OCI-LY3 (cell line): ENCODE measurements around the gene GLMN.

ENCODE experiments used
- H2AFZ ChIP-seq: fragments of 200-600, 300-600 bp; shearing (Covaris generic); 2 replicates; pipeline ENCODE4 v1.6.0; 2014; ENCODE audit warnings: antibody characterized with exemption, low read depth, low read length
- H3K27ac ChIP-seq: fragments of 200-600, 300-600 bp; sonication (generic); 2 replicates; pipeline ENCODE4 v1.5.1; 2014; ENCODE audit warnings: mild to moderate bottlenecking, low read length, moderate library complexity, mixed read lengths
- H3K27me3 ChIP-seq: fragments of 200-600, 300-600 bp; sonication (generic); 2 replicates; pipeline ENCODE4 v1.6.1; 2014; ENCODE audit warnings: low read depth, low read length, mixed read lengths
- H3K36me3 ChIP-seq: fragments of 200-600, 300-600 bp; sonication (generic); replicated peaks from 2 replicates; pipeline ENCODE3; 2014; ENCODE audit warnings: low read depth, low read length, mixed read lengths
- H3K4me1 ChIP-seq: fragments of 300-600, 200-600 bp; sonication (generic); 2 replicates; pipeline ENCODE4 v1.6.1; 2014; ENCODE audit warnings: low read length, mixed read lengths
- H3K4me2 ChIP-seq: fragments of 200-600, 300-600 bp; sonication (generic); 2 replicates; pipeline ENCODE4 v1.6.1; 2014; ENCODE audit warnings: low read length, mixed read lengths
- H3K4me3 ChIP-seq: fragments of 300-600, 200-600 bp; sonication (generic); 2 replicates; pipeline ENCODE4 v1.5.1; 2014; ENCODE audit warnings: antibody characterized with exemption, mild to moderate bottlenecking, low read length, moderate library complexity
- H3K79me2 ChIP-seq: fragments of 300-600, 200-600 bp; shearing (Covaris generic); 2 replicates; pipeline ENCODE4 v1.6.1; 2014; ENCODE audit warnings: mild to moderate bottlenecking, low read length, mixed read lengths
- H3K9ac ChIP-seq: fragments of 300-600, 200-600 bp; shearing (Covaris generic); 2 replicates; pipeline ENCODE4 v1.6.0; 2014; ENCODE audit warnings: mild to moderate bottlenecking, low read length, moderate library complexity
- H3K9me3 ChIP-seq: fragments of 200-600, 300-600 bp; shearing (Covaris generic); 2 replicates; pipeline ENCODE4 v1.6.1; 2014; ENCODE audit warnings: low read length, mixed read lengths; ENCODE audit not compliant: insufficient read depth
- H4K20me1 ChIP-seq: fragments of 200-600, 300-600 bp; sonication (generic); 2 replicates; pipeline ENCODE4 v1.6.1; 2016; ENCODE audit warnings: low read length, mixed read lengths; ENCODE audit not compliant: insufficient read depth
- CTCF ChIP-seq: fragments of 200-600, 300-600 bp; sonication (generic); IDR thresholded peaks from 2 replicates; pipeline ENCODE4 v1.5.1; 2014; ENCODE audit warnings: antibody characterized with exemption, low read length, low read depth
- EZH2phosphoT487 ChIP-seq: fragments of 200-600 bp; shearing (Covaris generic); IDR thresholded peaks from 2 replicates; pipeline ENCODE4 v1.6.1; 2018; ENCODE audit warnings: antibody characterized with exemption, mixed run types, low read depth

GLMN gene

GRCh38 chr1:92277105-92277723 is 21.6 kb downstream of the GLMN start:
- no peak overlapping the region for H2AFZ ChIP-seq
- H3K4me3 ChIP-seq: no peak overlapping the region
- H3K27me3 ChIP-seq: no peaks in the 10 kb centered on the region
- no peaks in the 10 kb centered on the region for H3K79me2 ChIP-seq
- H4K20me1 ChIP-seq: no peaks in the 10 kb centered on the region
- no peak overlapping the region for H3K27ac ChIP-seq
- no peak overlapping the region for H3K9ac ChIP-seq
- no peaks in the 10 kb centered on the region for H3K4me1 ChIP-seq
- no peaks in the 10 kb centered on the region for H3K36me3 ChIP-seq
- no peak overlapping the region for H3K4me2 ChIP-seq
- H3K9me3 ChIP-seq: no peaks in the 10 kb centered on the region
- no peak for TF ChIP-seq CTCF
- TF ChIP-seq EZH2phosphoT487: no peak

GRCh38 chr1:92276082-92276481 is 22.7 kb downstream of the GLMN start:
- Histone ChIP-seq H3K36me3 (no peaks in the 10 kb centered on the region), H3K27me3 (no peaks in the 10 kb centered on the region), H2AFZ (no peak overlapping the region), H3K4me1 (no peaks in the 10 kb centered on the region), H3K9ac (no peak overlapping the region), H3K9me3 (no peaks in the 10 kb centered on the region), H3K4me3 (no peak overlapping the region), H4K20me1 (no peaks in the 10 kb centered on the region), H3K27ac (no peak overlapping the region), H3K4me2 (no peak overlapping the region), H3K79me2 (no peaks in the 10 kb centered on the region)
- TF ChIP-seq EZH2phosphoT487 (no peak), CTCF (no peak)

- Histone ChIP-seq H3K9me3 (no peaks in the 10 kb centered on the region), H2AFZ (no peak overlapping the region), H3K27me3 (no peaks in the 10 kb centered on the region), H3K4me1 (no peaks in the 10 kb centered on the region), H3K79me2 (no peaks in the 10 kb centered on the region), H4K20me1 (no peaks in the 10 kb centered on the region), H3K36me3 (no peaks in the 10 kb centered on the region), H3K9ac (no peak overlapping the region), H3K4me2 (no peak overlapping the region), H3K27ac (no peak overlapping the region), H3K4me3 (no peak overlapping the region)
- TF ChIP-seq CTCF (no peak), EZH2phosphoT487 (no peak)
These were observed 23.8 kb downstream of the GLMN start for GRCh38 chr1:92274939-92275338.

GRCh38 chr1:92273039-92273438 is 25.7 kb downstream of the GLMN start:
- Histone ChIP-seq H3K9me3 (no peaks in the 10 kb centered on the region), H3K79me2 (no peaks in the 10 kb centered on the region), H3K27me3 (no peaks in the 10 kb centered on the region), H3K36me3 (no peaks in the 10 kb centered on the region), H3K27ac (no peak overlapping the region), H3K9ac (no peak overlapping the region), H2AFZ (no peak overlapping the region), H3K4me3 (no peak overlapping the region), H3K4me1 (no peaks in the 10 kb centered on the region), H4K20me1 (no peaks in the 10 kb centered on the region), H3K4me2 (no peak overlapping the region)
- TF ChIP-seq EZH2phosphoT487 (no peak), CTCF (no peak)
